Esophagus squamous epithelium (tissue), 5 donors: ENCODE measurements around the gene HRCT1. TPM values are rescaled to one million over a fixed set of nuclear protein-coding genes. Genes with fewer than 3 reads are reported as not detected.

Experiments used
- DNase-seq: peaks from one replicate; lab custom pipeline; 2025; lab: John Stamatoyannopoulos, UW
- H3K27ac ChIP-seq, 4 donors: fragments of 200-600 bp; sonication (generic); one replicate each; pipeline ENCODE4 v1.5.1; 2016 to 2019; ENCODE audit warnings: mild to moderate bottlenecking in 1 of 4
- H3K27me3 ChIP-seq, 4 donors: fragments of 200-600 bp; sonication (generic); 1 replicate in 3 of 4; 2 replicates in 1 of 4; pipeline versions ENCODE4 v1.5.1 to v1.6.0; 2017 to 2021; ENCODE audit warnings: antibody characterized with exemption in 1 of 4
- H3K36me3 ChIP-seq, 3 donors: fragments of 200-600 bp; sonication (generic); one replicate each; pipeline ENCODE4 v1.5.1; 2016 to 2019
- H3K4me1 ChIP-seq, 3 donors: fragments of 200-600 bp; sonication (generic); one replicate each; pipeline ENCODE4 v1.5.1; 2017 to 2019
- H3K4me3 ChIP-seq, 4 donors: fragments of 200-600 bp; sonication (generic); 1 replicate in 3 of 4; 2 replicates in 1 of 4; pipeline ENCODE4 v1.5.1; 2016 to 2019; ENCODE audit warnings: mild to moderate bottlenecking in 2 of 4, moderate library complexity in 1 of 4
- H3K9me3 ChIP-seq, 3 donors: fragments of 200-600 bp; sonication (generic); one replicate each; pipeline ENCODE4 v1.5.1; 2016 to 2019
- CTCF ChIP-seq, 6 experiments: fragments of 450-650 bp in 4 of 6; fragments of 200-600 bp in 2 of 6; sonication (generic) in 2 of 6; IDR thresholded peaks; one replicate each; pipeline ENCODE4 v1.5.1; 2016 to 2019; ENCODE audit warnings: antibody characterized with exemption in 6 of 6, mild to moderate bottlenecking in 4 of 6, moderate library complexity in 4 of 6
- POLR2A ChIP-seq, 4 donors: fragments of 450-650 bp; IDR thresholded peaks; one replicate each; pipeline ENCODE4 v1.6.1; 2017; ENCODE audit warnings: antibody characterized with exemption in 4 of 4, mild to moderate bottlenecking in 4 of 4, moderate library complexity in 3 of 4
- WGBS, 2 donors: methylation state at CpG; one replicate each; pipeline ENCODE4 v1.1.5; 2018; 5-methylcytosine and 5-hydroxymethylcytosine counted together
- intact Hi-C: fragments of 100-400 bp; cut with DNase I; formaldehyde crosslinking; loops from one replicate; pipeline ENCODE4 v1.15.0; 2022
- total RNA-seq, 4 donors: library from RNA; depleted of rRNA; stranded (reverse); fragments of >200 nt; gene quantifications; one replicate each; pipeline ENCODE4 v1.1.0, GENCODE V29; 2016
- donor health status: DM: yes; HTN: yes; CAD: no.

HRCT1 gene
- total RNA-seq, 4 donors from 2014 or later: 0.70 to 4.6 TPM; not detected in 2

DNA sequence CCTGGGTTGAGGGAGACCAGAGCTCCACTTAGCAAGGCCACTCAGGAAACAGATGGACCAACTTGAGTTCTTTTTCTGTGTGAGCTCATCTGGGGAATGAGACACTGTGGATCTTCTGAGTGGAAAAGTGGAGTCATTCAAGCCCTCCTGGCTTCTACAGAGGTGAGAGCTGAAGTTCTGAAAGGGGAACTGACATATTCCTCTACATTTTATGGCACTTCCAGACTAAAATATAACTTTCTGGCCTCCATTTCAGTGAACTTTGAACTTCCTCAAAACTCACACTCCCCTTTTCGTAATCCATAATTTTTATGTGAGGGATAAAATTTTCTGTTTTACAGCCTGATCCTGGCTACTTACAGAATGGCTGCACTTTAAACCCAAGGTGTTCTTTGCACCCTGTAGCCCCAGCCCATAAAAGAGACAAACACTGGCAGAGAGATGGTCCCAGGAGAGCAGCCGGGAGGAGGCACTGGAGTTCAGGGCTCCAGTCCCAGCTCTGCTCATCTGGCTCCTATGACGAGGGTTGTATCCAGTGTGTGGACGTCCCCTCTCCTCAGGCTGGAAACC is 14.1 kb downstream of the HRCT1 start:
- Histone ChIP-seq H3K27me3 (no peaks in the 10 kb centered on the region), H3K9me3 (no peaks in the 10 kb centered on the region), H3K4me3 (no peak overlapping the region), H3K36me3 (no peaks in the 10 kb centered on the region), H3K27ac (peak overlapping the region in 3 of 4 donors; percentile 14 to 56 (median 54)), H3K4me1 (peaks cover 10 to 48% (median 14%) of the 10 kb centered on the region in 3 donors)
- intact Hi-C loops: no loop called here
- no peak for TF ChIP-seq POLR2A (IDR thresholded peaks at IDR 0.05)
- no peak for TF ChIP-seq CTCF (IDR thresholded peaks at IDR 0.05)
- 79 to 87% methylated on average over 3 to 4 of the region's 4 CpGs for WGBS, 2 donors
- no peak for DNase-seq

- Histone ChIP-seq H3K27me3 (no peaks in the 10 kb centered on the region), H3K36me3 (no peaks in the 10 kb centered on the region), H3K27ac (peak overlapping the region; percentile 57 to 72 (median 62)), H3K4me1 (peaks cover 10 to 29% (median 14%) of the 10 kb centered on the region in 3 donors), H3K4me3 (no peak overlapping the region), H3K9me3 (no peaks in the 10 kb centered on the region)
- intact Hi-C loops: no loop called here
- no peak for DNase-seq
- 93% methylated on average over 1 of the region's 1 CpG; no CpG with 5 or more reads in 1 of the 2 donors for WGBS, 2 donors
- TF ChIP-seq POLR2A (IDR thresholded peaks at IDR 0.05) (no peak), CTCF (IDR thresholded peaks at IDR 0.05) (no peak)
These were observed 17.6 kb downstream of the HRCT1 start for GRCh38 chr9:35923598-35923926.

DNA sequence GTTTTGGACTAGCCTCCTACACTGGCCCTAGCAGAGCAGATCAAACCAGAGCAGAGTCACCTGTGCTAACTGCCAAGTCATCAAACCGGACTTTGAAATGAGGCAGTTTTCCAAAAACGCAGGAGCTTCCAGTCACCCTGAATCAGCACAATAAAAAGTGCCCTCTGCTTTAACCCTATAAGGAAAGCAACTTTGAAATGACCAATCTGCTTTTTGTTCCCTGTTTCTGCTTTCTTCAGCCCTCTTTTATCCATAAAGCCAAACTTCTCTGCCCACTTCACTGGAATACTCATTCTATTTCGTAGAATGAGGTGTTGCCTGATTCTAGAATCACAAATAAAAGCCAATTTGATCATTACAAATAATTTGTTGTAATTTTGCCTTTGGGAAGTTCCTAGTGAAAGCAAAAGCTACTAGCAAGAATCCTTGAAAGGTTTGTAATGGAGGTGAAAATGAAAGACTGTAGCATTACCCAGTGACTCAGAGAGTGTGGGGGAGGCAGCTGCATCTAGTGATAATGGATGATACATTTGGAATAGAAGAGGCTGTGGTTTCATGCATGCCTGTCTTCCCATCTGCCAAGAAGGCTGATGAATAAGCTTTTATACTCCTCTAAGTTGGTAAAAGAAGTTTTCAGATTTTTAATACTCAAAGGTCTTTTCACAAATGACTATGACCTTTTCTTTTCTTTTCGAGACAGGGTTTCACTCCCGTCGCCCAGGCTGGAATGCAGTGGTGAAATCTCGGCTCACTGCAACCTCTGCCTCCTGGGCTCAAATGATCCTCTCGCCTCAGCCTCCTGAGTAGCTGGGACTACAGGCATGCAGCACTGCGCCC is 18.1 kb downstream of the HRCT1 start:
- no peaks in the 10 kb centered on the region for H3K27me3 ChIP-seq
- H3K9me3 ChIP-seq: no peaks in the 10 kb centered on the region
- no peaks in the 10 kb centered on the region for H3K36me3 ChIP-seq
- H3K27ac ChIP-seq: peak overlapping the region; percentile 57 to 72 (median 62)
- intact Hi-C loops: no loop called here
- H3K4me3 ChIP-seq: peak overlapping the region in 1 of 4 donors; percentile 9
- peaks cover 10 to 25% (median 10%) of the 10 kb centered on the region in 3 donors for H3K4me1 ChIP-seq
- 31 to 47% methylated on average over 9 of the region's 9 CpGs for WGBS, 2 donors
- no peak for TF ChIP-seq CTCF (IDR thresholded peaks at IDR 0.05)
- no peak for TF ChIP-seq POLR2A (IDR thresholded peaks at IDR 0.05)
- DNase-seq: no peak

DNA sequence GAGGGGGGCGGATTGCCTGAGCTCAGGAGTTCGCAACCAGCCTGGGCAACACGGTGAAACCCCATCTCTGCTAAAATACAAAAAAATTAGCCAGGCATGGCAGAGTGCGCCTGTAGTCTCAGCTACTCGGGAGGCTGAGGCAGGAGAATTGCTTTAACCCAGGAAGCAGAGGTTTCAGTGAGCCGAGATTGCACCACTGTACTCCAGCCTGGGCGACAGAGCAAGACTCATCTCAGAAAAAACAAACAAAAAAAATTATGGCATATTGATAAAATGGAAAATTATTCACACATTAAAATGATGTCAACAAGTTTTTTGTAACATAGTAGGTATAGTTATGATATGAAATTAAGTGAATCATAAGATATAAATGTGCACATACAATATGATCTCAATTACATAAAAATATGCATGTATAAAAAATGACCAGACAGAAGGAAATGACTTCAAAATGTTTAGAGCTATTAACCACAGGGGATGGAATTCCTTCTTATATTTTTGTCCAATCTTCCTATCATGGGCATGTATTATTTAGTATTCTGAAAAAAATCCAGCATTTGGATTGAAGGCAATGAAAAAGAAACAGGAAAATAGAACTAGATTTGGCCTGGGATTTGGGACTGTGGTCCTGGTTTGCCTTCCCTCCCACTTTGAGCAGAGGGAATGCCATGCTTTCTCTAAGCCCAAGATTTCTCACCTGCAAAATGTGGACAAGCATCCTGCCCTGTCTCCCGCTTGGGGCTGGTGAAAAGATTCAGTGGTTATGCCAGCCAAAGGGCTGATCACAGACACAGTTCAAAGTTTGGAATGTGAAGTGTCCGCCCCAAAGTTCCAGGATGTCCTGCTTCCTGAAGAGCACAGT is 22.8 kb downstream of the HRCT1 start:
- Histone ChIP-seq H3K27me3 (no peaks in the 10 kb centered on the region), H3K9me3 (no peaks in the 10 kb centered on the region), H3K27ac (peak overlapping the region in 1 of 4 donors; percentile 25), H3K4me1 (peaks cover 6 to 11% (median 8%) of the 10 kb centered on the region in 3 donors), H3K4me3 (no peak overlapping the region), H3K36me3 (no peaks in the 10 kb centered on the region)
- TF ChIP-seq POLR2A (IDR thresholded peaks at IDR 0.05): no peak
- no peak for TF ChIP-seq CTCF (IDR thresholded peaks at IDR 0.05)
- intact Hi-C loops: no loop called here
- no peak for DNase-seq
- 81 to 82% methylated on average over 8 to 9 of the region's 9 CpGs for WGBS, 2 donors
